ENCODE data around the gene SUMO3. TPM values are rescaled to one million over a fixed set of nuclear protein-coding genes. Genes with fewer than 3 reads are reported as not detected.

The SUMO3 gene
- total RNA-seq, 1 experiment from 2014 or later, result 82.9 TPM

- no peaks in the 10 kb centered on the region for H3K4me1 ChIP-seq (ENCODE audit: insufficient read depth, low read length)
- no peak overlapping the region for H3K56ac ChIP-seq (ENCODE audit: insufficient read length, low read depth, low read length)
- H3T11ph ChIP-seq (ENCODE audit: low read length), result no peak overlapping the region
- Mint-ChIP-seq H3K9me3 (peaks cover 27 to 31% of the 10 kb centered on the region in 2 experiments), H3K4me1 (peaks cover 15 to 20% of the 10 kb centered on the region in 2 experiments), H3K36me3 (ENCODE audit: insufficient read depth in 1 of 3, low read depth in 3 of 3) (peaks cover 11 to 30% (median 14%) of the 10 kb centered on the region in 3 experiments), H3K4me3 (peak overlapping the region; percentile 65 to 79), H3K27me3 (ENCODE audit: low read depth) (peaks cover 29% of the 10 kb centered on the region), H3K27ac (no peak overlapping the region)
- no peak overlapping the region for H4K5ac ChIP-seq (ENCODE audit: insufficient read length, low read depth, low read length)
- H3K27me3 ChIP-seq (ENCODE audit: insufficient read depth, low read length), result no peaks in the 10 kb centered on the region; the same call in 1 of the 2 replicates
- no peak overlapping the region for H4K91ac ChIP-seq (ENCODE audit: insufficient read length, low read depth, low read length)
- H2BK5ac ChIP-seq (ENCODE audit: insufficient read length, low read length), result no peak overlapping the region
- peaks cover 8% of the 10 kb centered on the region for H3K23me2 ChIP-seq (ENCODE audit: insufficient read length, low read depth, low read length, poor library complexity, severe bottlenecking)
- peak overlapping the region; percentile 8 for H3K9ac ChIP-seq (ENCODE audit: extremely low read depth, insufficient read length, low read length)
- H3K79me2 ChIP-seq (ENCODE audit: insufficient read depth, low read length), result peaks cover 2% of the 10 kb centered on the region; the same call in 1 of the 2 replicates
- H4K20me1 ChIP-seq (ENCODE audit: control insufficient read depth, insufficient read depth, insufficient read length), result no peaks in the 10 kb centered on the region
- peaks cover 2% of the 10 kb centered on the region for H3K79me1 ChIP-seq (ENCODE audit: insufficient read depth, low read depth, low read length, poor library complexity, severe bottlenecking)
- H3K9me3 ChIP-seq (ENCODE audit: control insufficient read depth, low read depth, low read length), result peaks cover 15% of the 10 kb centered on the region
- peak; percentile 85 for DNase-seq
- no CpG with 5 or more reads among the region's 43 CpGs for WGBS (ENCODE audit: extremely low coverage, insufficient read length, low lambda C conversion rate)
- no peak overlapping the region for H2BK20ac ChIP-seq (ENCODE audit: low read depth, low read length, poor library complexity, severe bottlenecking)
- peak overlapping the region; percentile 49 for H3K4me2 ChIP-seq (ENCODE audit: insufficient read depth, insufficient read length, low read length)
- peak overlapping the region; percentile 76 for H3K18ac ChIP-seq (ENCODE audit: insufficient read length, low read depth, low read length)
- H2BK12ac ChIP-seq (ENCODE audit: insufficient read length, low read depth, low read length), result no peak overlapping the region
- H4K8ac ChIP-seq (replicated peaks; ENCODE audit: insufficient read length, low read depth, low read length), result no peak overlapping the region
- no peak overlapping the region for H2BK15ac ChIP-seq (ENCODE audit: low read depth, low read length)
- H3K4ac ChIP-seq (ENCODE audit: low read depth, low read length), result no peak overlapping the region
- H2AK5ac ChIP-seq (ENCODE audit: insufficient read length, low read length), result no peak overlapping the region
- H2AFZ ChIP-seq (ENCODE audit: low read length), result no peak overlapping the region
- TF ChIP-seq CTCF (conservative IDR thresholded peaks at IDR 0.05), result no peak
- H3K14ac ChIP-seq (ENCODE audit: insufficient read depth, low read length), result 0 out of 2 replicates have a peak overlapping the region, but pooled peaks have one; percentile 3
- no peak overlapping the region for H3K27ac ChIP-seq (ENCODE audit: insufficient read length, low read depth, low read length)
- no peak overlapping the region for H3K23ac ChIP-seq (ENCODE audit: insufficient read length, low read depth, low read length)
- no peak overlapping the region for H2BK120ac ChIP-seq (ENCODE audit: low read depth, low read length, poor library complexity, severe bottlenecking)
These were observed 369 bp downstream of the SUMO3 start for GRCh38 chr21:44817506-44817880.
